Measurements from ENCODE around the gene ASIC4. TPM values are rescaled to one million over a fixed set of nuclear protein-coding genes. Genes with fewer than 3 reads are reported as not detected.

ASIC4 gene
- total and polyA plus RNA-seq, 2 of the 8 experiments (the other 6 are each of a cell fraction or from before 2014, with no cell fraction given) = 0.12 to 0.22 TPM

DNA sequence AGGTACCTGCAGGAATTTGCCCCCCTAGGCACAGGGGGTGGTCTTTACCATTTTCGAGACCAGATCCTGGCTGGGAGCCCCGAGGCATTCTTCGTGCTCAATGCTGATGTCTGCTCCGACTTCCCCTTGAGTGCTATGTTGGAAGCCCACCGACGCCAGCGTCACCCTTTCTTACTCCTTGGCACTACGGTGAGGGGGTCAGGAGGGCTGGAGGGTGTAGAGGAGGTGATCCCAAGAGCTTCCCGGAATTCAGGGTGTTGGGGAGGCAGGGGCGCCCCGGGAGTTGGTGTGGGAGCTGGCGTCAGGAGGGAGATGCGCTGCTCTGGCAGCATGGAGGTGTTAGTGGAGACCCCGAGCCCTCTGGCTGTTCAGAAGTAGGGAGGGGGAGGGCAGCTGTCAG is 12.4 kb upstream of the ASIC4 start (continued):
- no peak for TF ChIP-seq KDM5A (IDR thresholded peaks at IDR 0.05; ENCODE audit: low read length)
- TF ChIP-seq, protein P1, sequence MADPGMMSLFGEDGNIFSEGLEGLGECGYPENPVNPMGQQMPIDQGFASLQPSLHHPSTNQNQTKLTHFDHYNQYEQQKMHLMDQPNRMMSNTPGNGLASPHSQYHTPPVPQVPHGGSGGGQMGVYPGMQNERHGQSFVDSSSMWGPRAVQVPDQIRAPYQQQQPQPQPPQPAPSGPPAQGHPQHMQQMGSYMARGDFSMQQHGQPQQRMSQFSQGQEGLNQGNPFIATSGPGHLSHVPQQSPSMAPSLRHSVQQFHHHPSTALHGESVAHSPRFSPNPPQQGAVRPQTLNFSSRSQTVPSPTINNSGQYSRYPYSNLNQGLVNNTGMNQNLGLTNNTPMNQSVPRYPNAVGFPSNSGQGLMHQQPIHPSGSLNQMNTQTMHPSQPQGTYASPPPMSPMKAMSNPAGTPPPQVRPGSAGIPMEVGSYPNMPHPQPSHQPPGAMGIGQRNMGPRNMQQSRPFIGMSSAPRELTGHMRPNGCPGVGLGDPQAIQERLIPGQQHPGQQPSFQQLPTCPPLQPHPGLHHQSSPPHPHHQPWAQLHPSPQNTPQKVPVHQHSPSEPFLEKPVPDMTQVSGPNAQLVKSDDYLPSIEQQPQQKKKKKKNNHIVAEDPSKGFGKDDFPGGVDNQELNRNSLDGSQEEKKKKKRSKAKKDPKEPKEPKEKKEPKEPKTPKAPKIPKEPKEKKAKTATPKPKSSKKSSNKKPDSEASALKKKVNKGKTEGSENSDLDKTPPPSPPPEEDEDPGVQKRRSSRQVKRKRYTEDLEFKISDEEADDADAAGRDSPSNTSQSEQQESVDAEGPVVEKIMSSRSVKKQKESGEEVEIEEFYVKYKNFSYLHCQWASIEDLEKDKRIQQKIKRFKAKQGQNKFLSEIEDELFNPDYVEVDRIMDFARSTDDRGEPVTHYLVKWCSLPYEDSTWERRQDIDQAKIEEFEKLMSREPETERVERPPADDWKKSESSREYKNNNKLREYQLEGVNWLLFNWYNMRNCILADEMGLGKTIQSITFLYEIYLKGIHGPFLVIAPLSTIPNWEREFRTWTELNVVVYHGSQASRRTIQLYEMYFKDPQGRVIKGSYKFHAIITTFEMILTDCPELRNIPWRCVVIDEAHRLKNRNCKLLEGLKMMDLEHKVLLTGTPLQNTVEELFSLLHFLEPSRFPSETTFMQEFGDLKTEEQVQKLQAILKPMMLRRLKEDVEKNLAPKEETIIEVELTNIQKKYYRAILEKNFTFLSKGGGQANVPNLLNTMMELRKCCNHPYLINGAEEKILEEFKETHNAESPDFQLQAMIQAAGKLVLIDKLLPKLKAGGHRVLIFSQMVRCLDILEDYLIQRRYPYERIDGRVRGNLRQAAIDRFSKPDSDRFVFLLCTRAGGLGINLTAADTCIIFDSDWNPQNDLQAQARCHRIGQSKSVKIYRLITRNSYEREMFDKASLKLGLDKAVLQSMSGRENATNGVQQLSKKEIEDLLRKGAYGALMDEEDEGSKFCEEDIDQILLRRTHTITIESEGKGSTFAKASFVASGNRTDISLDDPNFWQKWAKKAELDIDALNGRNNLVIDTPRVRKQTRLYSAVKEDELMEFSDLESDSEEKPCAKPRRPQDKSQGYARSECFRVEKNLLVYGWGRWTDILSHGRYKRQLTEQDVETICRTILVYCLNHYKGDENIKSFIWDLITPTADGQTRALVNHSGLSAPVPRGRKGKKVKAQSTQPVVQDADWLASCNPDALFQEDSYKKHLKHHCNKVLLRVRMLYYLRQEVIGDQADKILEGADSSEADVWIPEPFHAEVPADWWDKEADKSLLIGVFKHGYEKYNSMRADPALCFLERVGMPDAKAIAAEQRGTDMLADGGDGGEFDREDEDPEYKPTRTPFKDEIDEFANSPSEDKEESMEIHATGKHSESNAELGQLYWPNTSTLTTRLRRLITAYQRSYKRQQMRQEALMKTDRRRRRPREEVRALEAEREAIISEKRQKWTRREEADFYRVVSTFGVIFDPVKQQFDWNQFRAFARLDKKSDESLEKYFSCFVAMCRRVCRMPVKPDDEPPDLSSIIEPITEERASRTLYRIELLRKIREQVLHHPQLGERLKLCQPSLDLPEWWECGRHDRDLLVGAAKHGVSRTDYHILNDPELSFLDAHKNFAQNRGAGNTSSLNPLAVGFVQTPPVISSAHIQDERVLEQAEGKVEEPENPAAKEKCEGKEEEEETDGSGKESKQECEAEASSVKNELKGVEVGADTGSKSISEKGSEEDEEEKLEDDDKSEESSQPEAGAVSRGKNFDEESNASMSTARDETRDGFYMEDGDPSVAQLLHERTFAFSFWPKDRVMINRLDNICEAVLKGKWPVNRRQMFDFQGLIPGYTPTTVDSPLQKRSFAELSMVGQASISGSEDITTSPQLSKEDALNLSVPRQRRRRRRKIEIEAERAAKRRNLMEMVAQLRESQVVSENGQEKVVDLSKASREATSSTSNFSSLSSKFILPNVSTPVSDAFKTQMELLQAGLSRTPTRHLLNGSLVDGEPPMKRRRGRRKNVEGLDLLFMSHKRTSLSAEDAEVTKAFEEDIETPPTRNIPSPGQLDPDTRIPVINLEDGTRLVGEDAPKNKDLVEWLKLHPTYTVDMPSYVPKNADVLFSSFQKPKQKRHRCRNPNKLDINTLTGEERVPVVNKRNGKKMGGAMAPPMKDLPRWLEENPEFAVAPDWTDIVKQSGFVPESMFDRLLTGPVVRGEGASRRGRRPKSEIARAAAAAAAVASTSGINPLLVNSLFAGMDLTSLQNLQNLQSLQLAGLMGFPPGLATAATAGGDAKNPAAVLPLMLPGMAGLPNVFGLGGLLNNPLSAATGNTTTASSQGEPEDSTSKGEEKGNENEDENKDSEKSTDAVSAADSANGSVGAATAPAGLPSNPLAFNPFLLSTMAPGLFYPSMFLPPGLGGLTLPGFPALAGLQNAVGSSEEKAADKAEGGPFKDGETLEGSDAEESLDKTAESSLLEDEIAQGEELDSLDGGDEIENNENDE (IDR thresholded peaks at IDR 0.05; ENCODE audit: insufficient replicate concordance, low read length) = no peak
- TF ChIP-seq FOSL1 (IDR thresholded peaks at IDR 0.05; ENCODE audit: insufficient read depth, low read depth, low read length) = no peak
- TF ChIP-seq GTF2F1 (IDR thresholded peaks at IDR 0.05; ENCODE audit: borderline replicate concordance, low read depth, low read length) = no peak
- TF ChIP-seq ASH2L (IDR thresholded peaks at IDR 0.05; ENCODE audit: low read length) = no peak
- TF ChIP-seq TEAD4 (IDR thresholded peaks at IDR 0.05; ENCODE audit: low read depth, low read length) = no peak
